HG03095 (cell line): ENCODE measurements around the gene GPATCH8.
"Not testable (repeated sequence)": the region's sequence is repeated elsewhere in the genome, so short reads cannot be mapped to it uniquely, and the experiment has no call there.

ENCODE experiments used
- ATAC-seq: cut with Tn5 transposase; IDR thresholded peaks from one replicate; pipeline ENCODE4 v1.9.1; 2021; ENCODE audit warnings: moderate library complexity; ENCODE audit not compliant: unreplicated experiment

The GPATCH8 gene

GRCh38 chr17:44527954-44528353, 24.7 kb upstream of the GPATCH8 start:
- ATAC-seq, result no peak

- no peak for ATAC-seq
Observed at GRCh38 chr17:44527102-44527501, 23.9 kb upstream of the GPATCH8 start.

DNA sequence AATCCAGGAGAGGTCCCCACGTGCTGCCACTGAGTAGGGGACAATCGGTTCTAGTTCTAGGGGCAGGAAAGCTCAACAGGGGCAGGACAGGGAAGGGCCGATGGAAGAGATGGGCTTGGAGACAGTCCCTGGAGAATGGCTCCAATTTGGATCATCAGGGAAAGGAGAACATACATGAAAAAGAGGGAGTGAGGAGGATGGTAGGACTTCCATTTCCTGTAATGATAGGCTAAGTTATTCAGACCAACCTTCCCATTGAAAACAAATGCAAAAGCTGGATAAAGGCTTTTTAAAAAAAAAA, 20.4 kb upstream of the GPATCH8 start:
- ATAC-seq, result no peak

DNA sequence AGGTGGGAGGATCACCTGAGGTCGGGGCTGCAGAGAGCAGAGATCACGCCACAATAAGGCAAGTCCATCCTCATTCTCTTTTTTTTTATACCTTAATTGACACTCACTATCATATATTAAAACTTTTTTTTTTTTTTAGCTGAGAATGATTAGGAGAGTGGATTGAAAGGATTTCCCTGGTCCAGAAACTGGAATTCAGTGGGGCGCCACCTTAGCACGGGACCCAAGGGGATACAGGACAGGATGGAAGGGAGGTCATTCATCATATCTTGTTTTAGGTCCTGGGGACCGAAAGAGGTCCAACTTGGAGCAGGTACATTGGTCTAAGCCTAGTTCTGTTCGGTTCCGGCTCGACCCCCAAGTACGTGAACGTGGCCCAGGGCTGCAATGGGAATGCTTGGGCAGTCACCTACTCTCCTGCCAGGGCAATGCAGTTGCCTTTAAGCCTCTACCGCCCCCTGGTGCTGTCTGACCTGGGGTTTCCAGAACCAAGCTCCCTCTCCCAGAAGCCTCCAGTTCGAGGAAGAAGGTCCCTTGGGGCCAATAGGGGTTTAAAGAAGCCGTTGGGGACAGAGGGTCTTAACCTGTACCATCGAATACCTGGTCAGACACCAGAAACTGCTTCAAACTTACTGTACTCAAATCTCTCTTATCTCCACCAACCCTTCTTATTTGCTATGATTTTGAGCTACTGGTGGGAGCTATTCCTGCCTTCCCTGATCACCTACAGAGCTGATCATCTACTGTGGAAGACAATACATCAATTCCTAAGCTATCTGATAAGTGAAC, 19.9 kb upstream of the GPATCH8 start:
- no peak for ATAC-seq

DNA sequence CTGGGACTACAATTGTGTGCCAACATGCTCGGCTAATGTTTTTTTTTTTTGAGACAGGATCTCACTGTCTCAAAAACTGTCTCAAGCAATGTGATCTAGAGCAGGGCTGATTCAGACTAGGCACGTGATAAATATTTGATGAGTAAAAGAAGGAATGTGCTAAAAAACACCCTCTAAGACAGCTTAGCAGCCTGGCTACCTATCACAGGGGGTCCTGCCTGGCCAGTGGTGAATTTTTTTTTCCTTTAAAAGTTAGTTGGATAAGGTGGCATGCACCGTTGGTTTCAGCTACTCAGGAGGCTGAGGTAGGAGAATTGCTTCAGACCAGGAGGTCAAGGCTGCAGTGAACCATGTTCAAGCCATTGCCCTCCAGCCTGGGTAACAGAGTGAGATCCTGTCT, 14.8 kb upstream of the GPATCH8 start:
- no peak for ATAC-seq

DNA sequence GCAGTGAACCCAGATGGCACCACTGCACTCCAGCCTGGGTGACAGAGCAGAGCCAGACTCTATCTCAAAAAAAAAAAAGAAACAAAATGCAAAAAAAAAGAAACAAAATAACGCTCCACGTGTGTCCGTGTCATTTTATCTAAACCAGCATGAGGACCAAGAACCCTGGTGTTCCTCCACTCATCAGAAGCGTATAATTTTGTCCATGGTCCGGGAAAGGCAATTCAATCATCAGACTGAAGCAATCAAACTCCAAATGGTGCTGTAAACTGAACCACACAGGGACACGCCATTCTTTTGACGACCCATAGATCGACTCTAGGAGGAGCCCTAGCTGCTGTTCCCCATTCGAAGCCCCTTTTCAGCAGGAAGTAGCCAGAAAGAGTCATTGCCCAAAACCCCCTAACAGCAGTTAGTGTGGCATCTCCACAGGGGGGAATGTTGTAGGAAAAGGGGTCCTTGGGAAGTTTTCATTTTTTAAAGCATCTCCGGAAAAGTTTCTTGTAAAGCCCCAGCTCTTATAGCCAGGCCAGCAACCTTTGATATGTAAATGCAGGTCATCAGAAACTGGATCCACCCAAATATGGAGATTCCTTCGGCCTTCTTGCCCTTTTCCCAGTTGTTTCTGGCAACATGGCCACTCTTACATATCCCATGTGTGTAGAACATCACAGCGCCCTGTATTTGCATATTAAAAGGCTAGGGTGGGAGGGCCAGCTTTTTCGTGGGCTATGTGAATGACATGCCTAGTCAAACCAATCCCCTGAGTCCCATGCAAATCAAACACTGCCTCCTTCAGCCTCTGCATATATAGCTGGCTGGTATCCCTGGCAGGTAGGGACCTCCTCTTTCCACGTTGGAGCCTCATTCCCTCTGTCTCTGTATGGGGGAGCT, 8.3 kb upstream of the GPATCH8 start:
- not testable (repeated sequence) for ATAC-seq

DNA sequence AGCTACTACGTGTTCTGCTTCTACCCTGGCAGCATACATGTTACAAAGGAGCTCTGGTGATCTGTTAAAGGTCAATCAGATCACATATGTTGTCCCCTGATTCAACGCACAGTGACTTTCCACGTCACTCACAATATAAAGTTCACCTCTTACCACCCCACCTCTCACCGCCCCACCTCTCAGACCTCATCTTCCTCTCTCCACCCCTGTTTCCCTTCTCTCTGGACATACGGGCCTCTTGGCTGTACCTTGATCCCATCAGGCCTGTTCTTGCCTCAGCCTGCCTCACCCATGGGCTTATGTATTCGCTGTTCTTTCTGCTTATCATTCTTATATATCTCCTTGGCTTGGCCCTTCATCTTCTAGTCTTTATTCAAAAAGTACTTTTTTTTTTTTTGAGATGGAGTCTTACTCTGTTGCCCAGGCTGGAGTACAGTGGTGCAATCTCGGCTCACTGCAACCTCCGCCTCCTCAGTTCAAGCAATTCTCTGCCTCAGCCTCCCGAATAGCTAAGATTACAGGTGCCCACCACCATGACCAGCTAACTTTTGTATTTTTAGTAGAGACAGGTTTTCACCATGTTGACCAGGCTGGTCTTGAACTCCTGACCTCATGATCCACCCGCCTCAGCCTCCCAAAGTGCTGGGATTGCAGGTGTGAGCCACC, 3.9 kb upstream of the GPATCH8 start:
- not testable (repeated sequence) for ATAC-seq

- ATAC-seq, result peak; percentile 10
Observed at GRCh38 chr17:44502598-44503146, 534 bp downstream of the GPATCH8 start.

DNA sequence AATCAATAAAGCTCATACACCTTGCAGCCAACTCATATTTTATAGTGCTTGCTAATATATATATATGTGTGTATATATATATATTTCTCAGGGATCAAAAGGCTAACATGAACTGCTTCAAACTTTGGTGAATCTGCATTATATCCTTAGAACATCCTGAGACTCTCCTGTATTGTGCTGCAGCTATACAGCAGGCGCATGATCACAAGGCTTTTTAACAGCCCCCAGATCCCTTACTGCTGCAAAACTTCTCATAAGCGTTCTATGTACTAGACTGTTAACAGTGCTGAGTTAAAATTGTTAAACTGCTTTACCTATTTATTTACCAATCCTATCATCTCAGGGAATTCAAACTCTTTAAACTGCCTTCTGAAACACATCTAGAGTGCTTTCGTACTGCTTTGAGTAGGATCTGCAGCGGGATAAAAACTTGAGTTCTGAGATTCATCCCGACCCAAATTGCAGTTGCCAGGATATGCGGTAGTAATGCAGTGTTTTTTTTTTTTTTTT, 1.3 kb downstream of the GPATCH8 start:
- no peak for ATAC-seq

GRCh38 chr17:44499722-44500121, 3.5 kb downstream of the GPATCH8 start:
- no peak for ATAC-seq

GRCh38 chr17:44496815-44497214, 6.4 kb downstream of the GPATCH8 start:
- ATAC-seq, result no peak

- ATAC-seq, result no peak
Observed at GRCh38 chr17:44493339-44493738, 9.9 kb downstream of the GPATCH8 start.

DNA sequence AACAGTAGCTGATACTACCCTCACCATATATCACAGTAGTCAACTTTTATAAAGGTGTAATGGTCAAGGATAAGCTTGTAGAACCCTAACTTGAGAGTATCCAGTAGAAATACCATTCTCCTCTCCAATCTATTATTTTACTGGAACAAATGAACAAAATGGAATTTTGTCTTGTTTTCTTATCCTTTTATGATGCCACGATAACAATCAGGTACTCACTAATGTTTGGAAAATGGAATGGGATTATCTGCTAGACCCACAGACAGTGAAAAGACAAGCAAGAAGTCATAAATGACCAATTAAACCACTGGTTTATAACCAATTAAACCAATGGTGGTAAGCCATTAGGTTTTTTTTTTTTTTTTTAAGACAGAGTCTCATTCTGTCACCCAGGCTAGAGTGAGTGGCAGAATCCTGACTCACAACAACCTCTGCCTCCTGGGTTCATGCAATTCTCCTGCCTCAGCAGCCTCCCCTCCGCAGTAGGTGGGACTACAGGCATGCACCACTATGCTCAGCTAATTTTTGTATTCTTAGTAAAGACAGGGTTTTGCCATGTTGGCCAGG, 10.4 kb downstream of the GPATCH8 start:
- no peak for ATAC-seq

DNA sequence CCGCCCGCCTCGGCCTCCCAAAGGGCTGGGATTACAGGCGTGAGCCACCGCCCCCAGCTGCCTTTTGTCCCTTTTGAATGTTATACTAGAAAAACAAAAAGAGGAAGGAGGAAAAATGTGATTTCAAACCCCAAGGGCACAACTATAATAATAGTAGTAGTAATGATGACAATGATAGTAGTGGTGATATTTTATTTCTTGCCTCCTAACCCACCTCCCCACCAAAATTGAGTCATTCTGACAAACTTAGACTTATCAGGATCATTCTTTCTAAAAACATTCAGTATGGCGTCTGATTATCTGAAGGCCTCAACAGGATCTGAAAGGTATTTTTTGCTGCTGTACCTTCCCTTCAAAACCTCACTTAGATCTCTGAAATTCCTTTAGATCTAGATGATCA, 13.6 kb downstream of the GPATCH8 start:
- no peak for ATAC-seq

- no peak for ATAC-seq
Observed at GRCh38 chr17:44487170-44487569, 16.0 kb downstream of the GPATCH8 start.

DNA sequence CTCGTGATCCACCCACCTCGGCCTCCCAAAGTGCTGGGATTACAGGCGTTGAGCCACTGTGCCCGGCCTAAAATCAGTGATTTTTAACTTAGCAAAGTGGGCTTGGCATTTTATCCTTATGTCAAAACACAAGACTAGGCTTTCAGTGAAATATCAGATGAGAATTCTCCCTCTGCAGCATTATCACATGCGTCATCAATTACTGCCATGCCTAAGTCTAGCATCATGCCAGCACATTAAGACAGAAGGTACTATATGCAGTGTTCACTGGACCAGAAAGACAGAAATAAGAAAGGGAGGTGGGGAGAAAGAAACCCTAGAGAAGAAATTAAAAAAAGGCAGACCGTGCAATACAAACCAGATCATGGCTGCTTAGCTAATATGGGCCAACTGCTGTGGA, 29.8 kb downstream of the GPATCH8 start:
- ATAC-seq, result no peak

DNA sequence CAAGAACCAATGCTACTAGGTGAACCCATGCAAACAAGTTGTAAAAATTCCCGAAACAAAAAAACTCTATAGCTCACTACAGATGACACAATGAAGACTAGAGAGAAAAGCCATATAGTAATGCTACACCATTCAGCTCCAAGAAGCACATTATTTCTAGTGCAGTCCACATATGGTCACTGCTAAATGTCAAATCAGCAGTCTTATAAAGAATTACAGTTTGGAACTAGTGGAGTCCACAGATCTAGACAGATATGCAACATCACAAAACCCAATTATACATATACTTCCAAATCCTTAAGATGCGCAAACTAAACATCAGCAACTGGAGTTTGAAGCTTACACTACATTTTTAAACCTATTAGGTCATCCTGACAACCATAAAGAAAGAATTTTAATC, 33.5 kb downstream of the GPATCH8 start:
- no peak for ATAC-seq

GRCh38 chr17:44467108-44467507, 36.1 kb downstream of the GPATCH8 start:
- ATAC-seq, result no peak

GRCh38 chr17:44466339-44466738, 36.9 kb downstream of the GPATCH8 start:
- ATAC-seq, result no peak

- ATAC-seq, result no peak
Observed at GRCh38 chr17:44465897-44466296, 37.3 kb downstream of the GPATCH8 start.

GRCh38 chr17:44465276-44465675, 37.9 kb downstream of the GPATCH8 start:
- no peak for ATAC-seq
